NCI-H187 treated with DMSO at 0.1 percent for 48 hours (cell line): ENCODE measurements around the gene ANKRD63.
A peak's percentile ranks its signal among the peaks of the same experiment; 100 is the strongest.

Experiments used
- DNase-seq: peaks from one replicate; lab custom pipeline; 2025; lab: John Stamatoyannopoulos, UW

ANKRD63 gene

GRCh38 chr15:40313531-40314398 is 30.9 kb upstream of the ANKRD63 start:
- DNase-seq: peak; percentile 33

DNA sequence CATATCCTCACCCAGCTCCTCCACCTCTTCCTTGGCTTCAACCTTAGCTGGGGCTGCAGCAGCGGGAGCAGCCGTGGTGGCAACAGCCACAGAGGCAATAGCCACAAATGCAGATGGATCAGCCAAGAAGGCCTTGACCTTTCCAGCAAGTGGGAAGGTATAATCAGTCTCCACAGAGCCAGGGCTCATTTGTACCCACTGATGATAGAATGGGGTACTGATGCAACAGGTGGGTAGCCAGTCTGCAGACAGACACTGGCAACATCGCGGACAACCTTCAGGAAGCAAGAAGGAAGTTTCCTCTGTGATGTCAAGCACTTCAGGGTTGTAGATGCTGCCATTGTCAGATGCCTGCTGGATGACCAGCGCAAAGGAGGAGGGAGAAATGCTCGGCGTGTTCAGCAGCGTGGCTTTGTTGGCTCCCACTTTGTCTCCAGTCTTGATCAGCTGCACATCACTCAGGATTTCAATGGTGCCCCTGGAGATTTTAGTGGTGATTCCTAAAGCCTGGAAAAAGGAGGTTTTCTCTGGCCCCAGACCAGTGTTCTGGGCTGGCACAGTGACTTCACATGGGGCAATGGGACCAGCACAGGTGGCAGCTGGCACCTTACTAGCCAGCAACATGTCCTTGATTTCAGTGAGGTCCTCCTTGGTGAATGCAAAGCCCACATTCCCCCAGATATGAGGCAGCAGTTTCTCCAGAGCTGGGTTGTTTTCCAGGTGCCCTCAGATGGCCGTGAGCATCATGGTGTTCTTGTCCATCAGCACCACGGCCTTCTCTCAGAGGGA is 29.7 kb upstream of the ANKRD63 start:
- no peak for DNase-seq

DNA sequence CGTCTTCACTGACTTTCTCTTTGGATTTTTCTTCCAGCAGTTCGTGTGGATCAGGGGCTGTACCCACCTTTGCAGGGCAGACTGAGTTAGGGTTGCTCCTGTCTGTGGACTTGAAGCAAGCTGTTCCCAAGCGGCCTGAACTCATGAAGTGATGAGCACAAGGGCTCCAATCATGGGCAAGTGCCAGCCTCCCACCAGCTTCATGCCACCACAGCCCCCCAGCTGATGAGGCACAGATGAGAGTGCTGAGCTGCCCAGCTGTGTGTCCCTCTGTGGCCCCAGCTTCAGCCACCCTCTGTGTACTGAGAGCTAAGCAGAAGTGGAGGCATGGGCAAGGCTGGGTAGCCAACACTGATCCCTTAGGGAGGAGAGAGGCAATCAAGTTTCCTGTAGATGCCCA is 28.1 kb upstream of the ANKRD63 start:
- no peak for DNase-seq

GRCh38 chr15:40310001-40310959 is 27.4 kb upstream of the ANKRD63 start:
- DNase-seq: no peak

GRCh38 chr15:40309344-40309862 is 26.5 kb upstream of the ANKRD63 start:
- DNase-seq: no peak

DNA sequence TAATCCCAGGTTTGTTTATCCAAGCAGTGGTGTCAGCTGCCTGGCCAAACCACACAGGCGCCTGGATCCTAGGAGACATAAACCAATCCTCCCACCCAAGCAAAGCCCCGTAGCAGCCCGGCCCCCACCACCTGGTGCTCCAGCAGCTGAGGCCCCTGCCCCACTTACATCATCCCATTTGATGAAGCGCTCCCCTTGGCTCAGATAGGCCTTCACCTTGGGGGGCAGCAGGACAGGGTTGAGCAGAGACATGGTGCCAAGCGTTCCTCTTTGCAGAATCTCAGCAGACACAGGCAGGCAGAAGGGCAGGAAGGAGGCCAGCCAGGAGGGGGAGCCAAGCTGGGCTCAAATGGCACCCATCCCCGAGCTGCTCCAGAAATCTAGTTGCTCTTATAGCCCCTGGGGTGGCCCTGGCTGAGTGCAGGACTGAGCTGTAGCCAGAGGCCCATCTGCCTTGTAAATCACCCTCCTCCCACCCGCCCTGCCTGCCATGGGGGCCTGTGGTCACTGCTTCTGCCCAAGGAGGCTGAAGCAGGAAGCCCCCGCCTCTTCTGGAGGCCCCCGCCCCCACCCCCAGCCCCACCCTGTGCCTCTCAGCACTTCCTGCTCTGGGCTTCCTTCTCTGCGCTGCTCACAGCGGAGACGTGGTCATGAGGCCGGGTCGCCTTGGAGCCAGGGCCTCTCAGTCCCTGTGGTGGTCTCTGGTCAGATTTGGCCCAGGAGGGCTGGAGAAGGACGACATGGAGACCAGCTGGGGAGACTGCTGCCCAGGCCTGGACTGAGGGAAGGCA is 24.8 kb upstream of the ANKRD63 start, which contains the start of gene PLCB2:
TSS of gene PLCB2 (minus strand) at position 515 of the 791 bp plus-strand sequence. CDS start at position 252, 263 bp downstream.
- no peak for DNase-seq

DNA sequence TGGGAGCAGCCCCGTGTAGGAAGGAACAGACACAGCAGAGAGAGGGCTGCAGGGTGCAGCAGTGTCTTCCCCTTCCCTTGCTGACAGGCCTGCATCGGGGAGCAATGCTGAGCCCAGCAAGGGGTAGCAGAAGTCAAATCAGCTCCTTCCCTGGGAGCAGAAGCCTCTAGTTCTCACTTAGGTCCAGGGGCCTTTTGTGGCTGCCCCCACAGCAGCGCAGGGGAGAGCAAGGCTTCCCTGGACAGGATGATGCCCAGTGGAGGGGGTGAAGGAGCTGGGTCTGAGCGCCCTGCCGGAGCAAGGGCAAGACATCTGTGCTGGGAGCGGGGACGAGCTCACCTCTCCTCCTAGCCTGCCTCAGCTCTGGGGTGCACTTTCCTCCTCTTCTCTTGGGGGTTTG is 24.0 kb upstream of the ANKRD63 start:
- no peak for DNase-seq

DNA sequence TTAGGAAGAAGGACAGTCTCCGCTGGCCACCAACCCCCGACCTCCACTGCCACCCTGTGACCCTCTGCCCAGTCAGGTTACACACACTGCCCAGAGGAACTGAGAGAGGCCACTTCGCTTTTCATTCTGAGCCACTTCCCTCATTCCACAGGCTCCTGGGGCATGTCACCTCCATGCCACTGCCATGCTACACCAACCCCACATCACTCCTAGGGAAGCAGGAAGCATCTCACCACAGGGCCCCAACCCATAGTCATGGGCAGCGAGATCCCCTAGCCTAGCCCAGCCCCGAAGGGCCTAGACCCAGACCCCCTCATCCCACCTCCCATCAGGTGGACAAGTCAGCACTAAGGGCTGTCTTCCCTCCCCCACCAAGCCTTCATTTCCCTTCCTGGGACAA is 23.5 kb upstream of the ANKRD63 start:
- no peak for DNase-seq

GRCh38 chr15:40305281-40305680 is 22.4 kb upstream of the ANKRD63 start:
- no peak for DNase-seq

GRCh38 chr15:40303576-40303975 is 20.7 kb upstream of the ANKRD63 start:
- DNase-seq: no peak

DNA sequence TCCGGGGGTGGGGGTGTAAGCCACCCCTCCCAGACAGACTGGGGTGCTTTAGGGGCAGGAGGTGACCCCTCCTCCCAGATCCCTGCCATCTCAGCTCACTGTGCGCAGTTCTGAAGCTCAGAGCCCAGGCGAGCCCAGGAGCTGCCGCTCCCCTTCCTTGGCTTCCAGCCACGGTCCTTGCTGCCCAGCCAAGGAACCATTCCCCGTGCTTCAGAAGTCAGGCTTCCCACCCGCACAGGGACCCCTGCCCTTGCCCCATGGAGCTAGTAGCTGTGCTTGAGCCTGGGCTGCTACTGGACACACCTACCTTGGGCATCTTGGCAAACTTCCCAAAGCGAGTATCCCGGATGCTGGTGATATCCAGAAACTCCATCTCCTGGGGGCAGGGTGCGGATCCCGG is 20.1 kb upstream of the ANKRD63 start:
- DNase-seq: no peak

- no peak for DNase-seq
Observed at GRCh38 chr15:40302288-40302886, 19.5 kb upstream of the ANKRD63 start.

- no peak for DNase-seq
Observed at GRCh38 chr15:40301467-40302179, 18.8 kb upstream of the ANKRD63 start.

GRCh38 chr15:40300771-40301170 is 17.9 kb upstream of the ANKRD63 start:
- no peak for DNase-seq

DNA sequence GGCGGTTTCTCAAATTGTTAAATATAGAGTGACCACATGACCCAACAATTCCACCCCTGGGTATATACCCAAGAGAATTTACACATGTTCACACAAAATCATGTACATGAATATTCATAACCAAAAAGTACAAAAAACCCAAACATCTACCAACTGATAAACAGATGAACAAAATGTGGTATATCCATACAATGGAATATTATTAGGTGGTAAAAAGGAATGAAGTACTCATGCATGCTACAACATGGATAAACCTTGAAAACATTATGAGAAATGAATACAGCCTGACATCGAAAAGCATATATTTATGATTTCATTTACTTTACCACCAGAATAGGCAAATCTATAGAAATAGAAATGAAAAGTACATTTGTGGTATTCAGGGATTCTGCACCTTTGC is 17.5 kb upstream of the ANKRD63 start:
- no peak for DNase-seq

DNA sequence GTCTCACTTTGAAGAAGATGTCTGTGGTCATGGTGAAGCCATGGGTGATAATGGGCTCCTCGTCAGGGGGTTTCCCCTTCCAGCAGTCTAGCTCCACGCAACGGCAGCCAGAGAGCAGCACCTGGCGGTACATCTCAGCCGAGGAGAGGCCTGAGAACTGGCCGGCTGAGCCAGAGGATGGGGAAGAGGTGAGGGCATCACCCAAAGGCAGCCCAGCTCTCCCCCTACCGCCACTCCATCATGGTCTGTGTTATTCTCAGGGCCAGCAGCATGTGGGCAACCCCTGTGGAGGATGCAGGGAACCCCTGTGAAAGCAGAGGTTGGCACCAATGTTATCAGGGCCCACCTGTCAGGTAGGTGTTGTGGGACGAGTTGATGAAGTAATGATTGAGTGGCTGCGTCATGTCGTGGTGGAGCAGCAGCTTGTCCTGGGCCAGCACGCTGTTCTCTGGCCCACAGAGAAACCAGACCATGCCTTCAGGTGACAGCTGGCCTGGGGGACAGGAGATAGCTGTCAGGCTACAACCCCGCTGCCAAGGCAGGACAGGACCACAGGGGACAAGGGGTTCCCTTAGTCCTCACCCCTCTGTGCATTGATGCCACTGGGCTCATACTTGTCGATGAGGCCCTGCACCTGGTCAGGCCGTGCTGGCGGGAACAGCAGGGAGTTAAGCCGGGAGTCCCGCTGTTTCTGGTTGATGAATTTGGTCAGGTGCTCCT is 15.5 kb upstream of the ANKRD63 start:
- no peak for DNase-seq

DNA sequence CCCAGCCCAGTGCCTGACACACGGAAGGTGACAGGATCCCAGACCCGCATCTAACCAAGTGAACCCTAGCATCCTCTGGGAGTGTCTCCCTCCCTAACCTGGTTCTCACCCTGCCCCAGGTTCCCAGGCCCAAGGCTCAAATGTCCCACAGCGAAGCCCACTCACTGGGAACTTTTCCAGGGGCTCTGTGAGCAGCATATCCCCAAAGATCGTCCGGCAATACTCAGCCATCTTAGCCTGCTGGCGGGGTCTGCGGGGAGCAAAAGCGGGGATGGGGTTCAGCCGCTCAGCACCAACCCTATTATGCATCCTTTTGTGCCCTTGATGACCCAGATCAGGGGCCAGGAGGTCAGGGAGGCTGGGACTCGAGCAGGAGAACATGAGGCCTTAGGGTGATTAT is 14.5 kb upstream of the ANKRD63 start:
- DNase-seq: no peak

GRCh38 chr15:40296561-40297230 is 13.8 kb upstream of the ANKRD63 start:
- DNase-seq: no peak
